ENCODE measurements around the gene CRYBG1.

The CRYBG1 gene

GRCh38 chr6:106470811-106471210 lies 110.3 kb downstream of the CRYBG1 start:
- no peaks in the 10 kb centered on the region for H3K36me3 ChIP-seq (ENCODE audit: insufficient read depth, low read length)
- H3K9ac ChIP-seq (ENCODE audit: low read depth, low read length): no peak overlapping the region
- peaks cover 5% of the 10 kb centered on the region; the same call in 1 of the 2 replicates for H3K4me1 ChIP-seq (ENCODE audit: insufficient read depth, low read length)
- no peaks in the 10 kb centered on the region for H3K9me3 ChIP-seq (ENCODE audit: control insufficient read depth, insufficient read depth, low read length)

- Histone ChIP-seq H3K36me3 (ENCODE audit: insufficient read depth, low read length) (no peaks in the 10 kb centered on the region), H3K4me1 (ENCODE audit: insufficient read depth, low read length) (peaks cover 3% of the 10 kb centered on the region; the same call in 1 of the 2 replicates), H3K9me3 (ENCODE audit: control insufficient read depth, insufficient read depth, low read length) (no peaks in the 10 kb centered on the region), H3K9ac (ENCODE audit: low read depth, low read length) (no peak overlapping the region)
These were observed 113.3 kb downstream of the CRYBG1 start for GRCh38 chr6:106473812-106474211.

DNA sequence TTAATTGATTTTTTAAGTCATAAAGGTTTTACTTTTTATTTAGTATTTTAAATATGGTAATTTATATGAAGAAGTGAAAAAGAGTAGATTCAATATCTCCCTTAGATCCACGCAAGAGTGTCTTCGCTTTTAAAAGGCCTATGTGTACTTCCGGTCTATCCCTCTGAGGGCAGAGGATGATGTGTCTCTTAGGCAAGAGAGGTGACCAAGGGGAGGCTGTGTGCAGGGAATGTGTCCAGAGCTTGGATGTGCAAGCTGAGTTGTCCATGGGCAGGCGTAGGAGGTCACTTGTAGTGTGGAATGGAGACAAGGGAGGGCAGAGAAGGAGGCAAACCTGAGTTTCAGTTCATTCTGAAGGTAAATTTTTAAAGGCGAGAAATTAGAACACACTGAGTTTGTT lies 113.9 kb downstream of the CRYBG1 start:
- H3K9ac ChIP-seq (ENCODE audit: low read depth, low read length): no peak overlapping the region
- H3K36me3 ChIP-seq (ENCODE audit: insufficient read depth, low read length): no peaks in the 10 kb centered on the region
- H3K9me3 ChIP-seq (ENCODE audit: control insufficient read depth, insufficient read depth, low read length): no peaks in the 10 kb centered on the region
- no peaks in the 10 kb centered on the region for H3K4me1 ChIP-seq (ENCODE audit: insufficient read depth, low read length)

- no peaks in the 10 kb centered on the region for H3K9me3 ChIP-seq (ENCODE audit: control insufficient read depth, insufficient read depth, low read length)
- no peak overlapping the region for H3K9ac ChIP-seq (ENCODE audit: low read depth, low read length)
These were observed 114.8 kb downstream of the CRYBG1 start for GRCh38 chr6:106475284-106475683.

GRCh38 chr6:106476331-106477105 lies 116.0 kb downstream of the CRYBG1 start:
- H3K4me1 ChIP-seq (ENCODE audit: insufficient read depth, low read length): no peaks in the 10 kb centered on the region
- H3K9me3 ChIP-seq (ENCODE audit: control insufficient read depth, insufficient read depth, low read length): no peaks in the 10 kb centered on the region
- no peak overlapping the region for H3K9ac ChIP-seq (ENCODE audit: low read depth, low read length)
- no peaks in the 10 kb centered on the region for H3K36me3 ChIP-seq (ENCODE audit: insufficient read depth, low read length)

More at GRCh38 chr6:106475284-106475683, 114.8 kb downstream of the CRYBG1 start:
- no peaks in the 10 kb centered on the region for H3K36me3 ChIP-seq (ENCODE audit: insufficient read depth, low read length)
- no peaks in the 10 kb centered on the region for H3K4me1 ChIP-seq (ENCODE audit: insufficient read depth, low read length)

DNA sequence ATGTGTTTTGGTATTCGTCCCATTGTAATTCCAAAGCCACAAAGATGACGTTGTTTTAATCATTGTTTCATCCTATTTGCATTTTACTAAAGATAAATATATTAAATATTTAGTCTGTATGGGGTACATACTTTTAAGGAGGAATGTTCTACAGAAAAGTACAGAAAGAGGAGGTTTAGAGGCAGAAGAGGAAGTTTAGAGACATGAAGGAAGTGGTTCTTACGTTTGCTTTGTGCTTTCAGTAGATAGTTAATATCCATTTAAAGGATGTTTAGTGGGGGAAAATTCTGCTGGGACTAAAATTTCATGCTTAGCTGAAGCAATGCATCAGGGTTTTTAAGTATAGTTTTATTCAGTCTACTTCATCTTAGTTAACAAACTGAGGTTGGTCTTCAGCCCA lies 116.6 kb downstream of the CRYBG1 start:
- H3K4me1 ChIP-seq (ENCODE audit: insufficient read depth, low read length): no peaks in the 10 kb centered on the region
- no peak overlapping the region for H3K9ac ChIP-seq (ENCODE audit: low read depth, low read length)
- H3K9me3 ChIP-seq (ENCODE audit: control insufficient read depth, insufficient read depth, low read length): no peaks in the 10 kb centered on the region
- no peaks in the 10 kb centered on the region for H3K36me3 ChIP-seq (ENCODE audit: insufficient read depth, low read length)

GRCh38 chr6:106477790-106478189 lies 117.3 kb downstream of the CRYBG1 start:
- Histone ChIP-seq H3K4me1 (ENCODE audit: insufficient read depth, low read length) (no peaks in the 10 kb centered on the region), H3K9me3 (ENCODE audit: control insufficient read depth, insufficient read depth, low read length) (no peaks in the 10 kb centered on the region), H3K36me3 (ENCODE audit: insufficient read depth, low read length) (no peaks in the 10 kb centered on the region), H3K9ac (ENCODE audit: low read depth, low read length) (no peak overlapping the region)

DNA sequence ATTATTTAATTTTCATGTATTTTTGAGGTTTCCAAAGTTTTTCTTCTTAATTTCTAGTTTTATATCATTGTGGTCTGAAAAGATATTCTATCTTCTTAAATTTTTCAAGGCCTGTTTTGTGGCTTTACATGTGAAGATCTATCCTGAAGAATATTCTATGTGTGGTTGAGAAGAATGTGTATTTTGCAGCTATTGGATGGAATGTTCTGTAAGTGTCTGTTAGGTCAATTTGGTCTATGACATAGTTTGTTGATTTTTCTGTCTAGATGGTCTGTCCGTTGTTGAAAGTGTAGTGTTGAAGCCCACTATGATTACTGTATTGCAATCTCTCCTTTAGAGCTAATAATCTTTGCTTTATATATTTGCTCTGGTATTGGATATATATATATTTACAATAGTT lies 125.7 kb downstream of the CRYBG1 start:
- no peaks in the 10 kb centered on the region for H3K9me3 ChIP-seq (ENCODE audit: control insufficient read depth, insufficient read depth, low read length)
- peaks cover 3% of the 10 kb centered on the region; the same call in 1 of the 2 replicates for H3K4me1 ChIP-seq (ENCODE audit: insufficient read depth, low read length)
- no peak overlapping the region for H3K9ac ChIP-seq (ENCODE audit: low read depth, low read length)
- no peaks in the 10 kb centered on the region for H3K36me3 ChIP-seq (ENCODE audit: insufficient read depth, low read length)

DNA sequence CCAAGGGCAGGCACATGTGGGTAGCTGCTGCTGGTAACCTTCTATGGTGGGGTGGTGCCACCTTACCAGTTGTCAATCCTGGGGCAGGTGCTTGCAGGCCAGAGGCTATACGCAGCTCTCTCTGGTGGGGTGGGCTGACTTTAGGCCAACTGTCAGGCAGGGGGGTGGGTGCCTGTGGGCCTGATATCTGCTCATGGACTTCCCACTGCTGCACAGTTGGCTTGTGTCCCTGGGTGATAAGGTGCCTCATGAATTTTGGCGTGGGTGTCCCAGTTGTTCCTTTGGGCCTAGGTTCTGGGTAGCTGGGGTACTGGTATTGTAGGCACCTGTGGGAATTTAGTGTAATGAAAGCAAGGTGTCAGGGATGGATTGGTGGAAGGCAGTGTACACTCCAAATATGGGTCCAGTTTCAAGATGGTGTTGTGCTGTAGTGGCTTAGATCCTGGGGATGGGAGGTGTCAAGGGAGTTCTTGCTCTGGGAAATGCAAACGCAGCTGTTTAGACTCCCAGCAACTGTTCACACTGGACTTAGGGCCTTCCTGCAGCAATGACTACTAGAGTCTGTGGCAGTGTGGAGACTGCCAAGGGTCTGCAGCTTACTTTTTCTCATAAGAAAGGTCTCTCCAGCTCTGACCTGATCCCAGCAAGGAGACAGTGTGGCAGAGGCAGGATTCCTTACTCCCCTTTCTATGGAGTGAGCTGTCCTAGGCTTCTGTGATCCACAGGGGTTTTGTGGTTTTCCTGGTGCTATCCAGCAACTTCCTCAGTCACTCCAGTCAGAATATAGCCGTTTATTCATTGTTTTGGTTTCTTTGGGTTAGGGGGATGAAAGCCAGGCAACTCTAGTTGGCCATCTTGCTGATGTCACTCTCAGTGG lies 128.2 kb downstream of the CRYBG1 start:
- H3K36me3 ChIP-seq (ENCODE audit: insufficient read depth, low read length): no peaks in the 10 kb centered on the region
- no peaks in the 10 kb centered on the region for H3K9me3 ChIP-seq (ENCODE audit: control insufficient read depth, insufficient read depth, low read length)
- H3K4me1 ChIP-seq (ENCODE audit: insufficient read depth, low read length): peaks cover 3% of the 10 kb centered on the region; the same call in 1 of the 2 replicates
- H3K9ac ChIP-seq (ENCODE audit: low read depth, low read length): no peak overlapping the region

DNA sequence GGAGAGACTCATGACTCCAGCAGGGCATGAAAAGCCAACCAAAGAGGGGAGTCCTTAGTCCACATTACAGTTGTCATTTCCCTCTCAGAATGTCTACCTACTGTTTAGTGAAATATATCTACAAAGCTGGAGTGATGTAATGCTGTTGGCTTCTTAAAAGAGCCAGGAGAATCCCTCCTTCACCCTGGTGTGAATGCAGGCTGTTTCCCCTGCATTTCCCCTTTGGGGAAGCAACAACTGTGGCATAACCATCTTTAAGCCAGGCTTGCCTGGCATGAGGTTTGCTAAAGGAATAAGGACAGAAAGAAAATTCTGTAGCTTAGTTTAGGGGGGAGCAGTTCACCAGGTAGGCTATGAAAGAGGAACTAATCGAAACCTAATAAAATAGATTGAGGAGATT lies 129.5 kb downstream of the CRYBG1 start:
- H3K4me1 ChIP-seq (ENCODE audit: insufficient read depth, low read length): peaks cover 3% of the 10 kb centered on the region; the same call in 1 of the 2 replicates
- H3K9me3 ChIP-seq (ENCODE audit: control insufficient read depth, insufficient read depth, low read length): no peaks in the 10 kb centered on the region
- no peaks in the 10 kb centered on the region for H3K36me3 ChIP-seq (ENCODE audit: insufficient read depth, low read length)
- H3K9ac ChIP-seq (ENCODE audit: low read depth, low read length): no peak overlapping the region

DNA sequence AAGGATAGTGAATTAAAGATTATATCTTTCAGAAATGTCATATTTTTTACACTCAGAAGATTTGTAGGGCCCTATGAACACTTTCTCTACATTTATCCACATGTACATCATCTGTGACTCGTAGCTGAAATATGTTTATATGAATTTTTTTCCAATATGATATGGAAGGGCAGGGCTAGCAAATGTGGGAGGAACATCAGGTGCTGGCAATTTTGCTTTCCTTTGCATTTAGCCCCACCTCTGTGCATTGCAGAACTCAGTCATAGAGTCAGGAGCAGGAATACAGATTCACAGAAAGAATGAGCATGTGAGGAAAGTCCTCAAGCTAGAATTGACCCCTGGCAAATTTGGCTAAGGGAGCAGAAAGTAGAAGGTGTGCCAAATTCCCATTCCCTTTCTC lies 129.9 kb downstream of the CRYBG1 start:
- Histone ChIP-seq H3K36me3 (ENCODE audit: insufficient read depth, low read length) (no peaks in the 10 kb centered on the region), H3K9me3 (ENCODE audit: control insufficient read depth, insufficient read depth, low read length) (no peaks in the 10 kb centered on the region)

DNA sequence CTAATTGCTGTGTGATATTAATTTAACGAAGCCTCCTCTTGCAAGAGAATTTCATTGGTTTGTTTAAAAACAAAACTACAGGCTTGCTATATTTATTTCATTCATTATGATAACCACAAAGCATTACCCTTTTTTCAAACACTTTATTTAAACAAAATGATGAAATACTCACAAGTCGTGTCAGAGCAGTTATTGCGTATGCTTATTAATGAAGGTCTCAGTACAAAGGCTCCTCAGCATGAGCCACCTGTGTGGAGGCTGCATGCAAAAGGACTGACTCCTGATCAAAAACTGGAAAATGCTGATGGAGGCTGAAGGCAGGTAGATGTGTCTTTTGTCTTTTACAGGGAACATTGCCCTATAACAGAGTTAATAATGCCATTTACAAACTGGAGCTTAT lies 130.5 kb downstream of the CRYBG1 start:
- no peak overlapping the region for H3K9ac ChIP-seq (ENCODE audit: low read depth, low read length)
- peaks cover 3% of the 10 kb centered on the region; the same call in 1 of the 2 replicates for H3K4me1 ChIP-seq (ENCODE audit: insufficient read depth, low read length)
- no peaks in the 10 kb centered on the region for H3K36me3 ChIP-seq (ENCODE audit: insufficient read depth, low read length)
- no peaks in the 10 kb centered on the region for H3K9me3 ChIP-seq (ENCODE audit: control insufficient read depth, insufficient read depth, low read length)

More for the DNA sequence above, 129.9 kb downstream of the CRYBG1 start:
- Histone ChIP-seq H3K9ac (ENCODE audit: low read depth, low read length) (no peak overlapping the region), H3K4me1 (ENCODE audit: insufficient read depth, low read length) (peaks cover 3% of the 10 kb centered on the region; the same call in 1 of the 2 replicates)

DNA sequence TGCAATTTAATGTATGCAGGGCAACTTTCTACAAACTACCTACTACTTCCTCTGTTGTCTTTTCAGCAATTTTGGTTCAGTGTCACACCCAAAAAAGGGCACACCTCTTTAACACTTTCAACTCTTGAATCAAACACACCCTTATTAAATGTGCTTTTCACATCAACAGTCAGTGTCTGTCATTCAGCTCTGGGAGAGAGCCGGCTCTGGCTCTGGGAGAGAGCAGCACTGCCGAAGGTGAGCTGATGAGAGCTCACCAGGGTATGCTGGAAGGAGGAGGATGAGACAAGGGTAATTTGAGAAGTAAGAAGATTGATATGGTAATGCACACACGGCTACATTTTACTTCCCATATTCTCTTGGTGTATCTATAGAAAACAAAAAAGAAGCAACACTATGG lies 134.5 kb downstream of the CRYBG1 start:
- H3K36me3 ChIP-seq (ENCODE audit: insufficient read depth, low read length): no peaks in the 10 kb centered on the region

DNA sequence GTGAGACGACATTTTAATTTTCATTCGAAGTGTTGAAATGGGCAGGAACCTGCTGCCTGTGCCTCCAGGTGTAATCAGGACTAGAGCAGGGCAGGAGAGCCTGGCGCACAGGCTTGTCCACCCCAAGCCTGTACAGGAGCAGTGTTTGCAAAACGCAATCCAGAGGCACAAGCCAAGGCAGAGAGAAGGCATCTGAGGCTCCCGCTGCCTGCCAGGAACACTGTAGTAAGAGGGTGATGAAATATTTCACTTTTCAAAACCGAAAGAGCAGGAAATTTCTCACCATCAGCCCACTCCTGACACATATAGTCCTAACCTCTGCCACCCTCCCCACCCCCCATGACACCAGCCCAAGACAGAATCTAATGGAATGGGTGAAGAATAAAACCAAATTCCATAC lies 136.3 kb downstream of the CRYBG1 start:
- H3K9me3 ChIP-seq (ENCODE audit: control insufficient read depth, insufficient read depth, low read length): no peaks in the 10 kb centered on the region
- no peaks in the 10 kb centered on the region for H3K36me3 ChIP-seq (ENCODE audit: insufficient read depth, low read length)
- H3K9ac ChIP-seq (ENCODE audit: low read depth, low read length): no peak overlapping the region
- H3K4me1 ChIP-seq (ENCODE audit: insufficient read depth, low read length): no peaks in the 10 kb centered on the region; the same call in 1 of the 2 replicates

More for the DNA sequence above, 134.5 kb downstream of the CRYBG1 start:
- Histone ChIP-seq H3K4me1 (ENCODE audit: insufficient read depth, low read length) (no peaks in the 10 kb centered on the region; the same call in 1 of the 2 replicates), H3K9ac (ENCODE audit: low read depth, low read length) (no peak overlapping the region), H3K9me3 (ENCODE audit: control insufficient read depth, insufficient read depth, low read length) (no peaks in the 10 kb centered on the region)
